ENCODE results near the gene GSK3B.

The GSK3B gene

GRCh38 chr3:120093911-120094775 lies at the start of gene GSK3B:
Gene GSK3B (minus strand): TSS chr3:120094447. CDS start chr3:120093434, 1,013 bp downstream.
- DNase-seq = peak; percentile 85

GRCh38 chr3:120143676-120144075 lies 49.4 kb upstream of the GSK3B start:
- DNase-seq = peak; percentile 31

- DNase-seq = no peak
Measured at GRCh38 chr3:120142236-120142635, 48.0 kb upstream of the GSK3B start.

GRCh38 chr3:120140098-120140742 lies 46.0 kb upstream of the GSK3B start:
- DNase-seq = no peak

GRCh38 chr3:120139140-120139539 lies 44.9 kb upstream of the GSK3B start:
- DNase-seq = no peak

- DNase-seq = no peak
Measured at GRCh38 chr3:120137548-120137947, 43.3 kb upstream of the GSK3B start.

- no peak for DNase-seq
Measured at GRCh38 chr3:120130656-120131055, 36.4 kb upstream of the GSK3B start.

GRCh38 chr3:120129718-120130513 lies 35.7 kb upstream of the GSK3B start:
- DNase-seq = peak; percentile 43

- DNase-seq = no peak
Measured at GRCh38 chr3:120129051-120129450, 34.8 kb upstream of the GSK3B start.

GRCh38 chr3:120125992-120126391 lies 31.7 kb upstream of the GSK3B start:
- DNase-seq = no peak

GRCh38 chr3:120119846-120120510 lies 25.7 kb upstream of the GSK3B start:
- peak; percentile 13 for DNase-seq

GRCh38 chr3:120114981-120115380 lies 20.7 kb upstream of the GSK3B start:
- DNase-seq = no peak

- DNase-seq = no peak
Measured at GRCh38 chr3:120114376-120114775, 20.1 kb upstream of the GSK3B start.

GRCh38 chr3:120113128-120114116 lies 19.2 kb upstream of the GSK3B start:
- DNase-seq = peak; percentile 88

GRCh38 chr3:120111898-120112297 lies 17.7 kb upstream of the GSK3B start:
- no peak for DNase-seq

GRCh38 chr3:120103276-120103675 lies 9.0 kb upstream of the GSK3B start:
- DNase-seq = no peak

- DNase-seq = no peak
Measured at GRCh38 chr3:120102674-120103073, 8.4 kb upstream of the GSK3B start.

- DNase-seq = no peak
Measured at GRCh38 chr3:120102232-120102631, 8.0 kb upstream of the GSK3B start.

- DNase-seq = no peak
Measured at GRCh38 chr3:120101624-120102023, 7.4 kb upstream of the GSK3B start.

GRCh38 chr3:120100711-120101110 lies 6.5 kb upstream of the GSK3B start:
- peak; percentile 61 for DNase-seq

- no peak for DNase-seq
Measured at GRCh38 chr3:120098710-120099109, 4.5 kb upstream of the GSK3B start.

All from EL (cell line).